Mesendoderm (in vitro differentiated cells): Measurements from ENCODE around the gene PEX14.

Experiments
- DNase-seq: peaks from one replicate; pipeline ENCODE4 v3.0.0; 2013
- H2AK5ac ChIP-seq: 2 replicates; pipeline ENCODE4 v1.6.1; 2013; ENCODE audit warnings: low read length, inconsistent platforms
- H2BK120ac ChIP-seq: 2 replicates; pipeline ENCODE4 v1.6.1; 2013; ENCODE audit warnings: low read depth, mild to moderate bottlenecking, low read length, moderate library complexity, mixed read lengths
- H2BK15ac ChIP-seq: replicated peaks from 2 replicates; pipeline ENCODE4 v1.6.1; 2013; ENCODE audit warnings: low read depth, mild to moderate bottlenecking, moderate library complexity
- H2BK5ac ChIP-seq: 2 replicates; pipeline ENCODE4 v1.6.1; 2013; ENCODE audit warnings: low read length, inconsistent platforms
- H3K18ac ChIP-seq: 2 replicates; pipeline ENCODE4 v1.6.1; 2013; ENCODE audit warnings: mild to moderate bottlenecking, low read length, mixed read lengths
- H3K23ac ChIP-seq: one replicate; pipeline ENCODE4 v1.6.1; 2013; ENCODE audit warnings: low read length
- H3K27ac ChIP-seq: 2 replicates; pipeline ENCODE4 v1.5.1; 2013; ENCODE audit warnings: low read depth, mild to moderate bottlenecking, inconsistent platforms, low read length, moderate library complexity
- H3K27me3 ChIP-seq: 2 replicates; pipeline ENCODE4 v1.6.1; 2013; ENCODE audit warnings: low read length, control low read depth, mild to moderate bottlenecking, inconsistent platforms; ENCODE audit not compliant: insufficient read depth, poor library complexity
- H3K36me3 ChIP-seq: 2 replicates; pipeline ENCODE4 v1.6.1; 2013; ENCODE audit warnings: low read length, inconsistent platforms; ENCODE audit not compliant: control insufficient read depth, insufficient read depth
- H3K4ac ChIP-seq: one replicate; pipeline ENCODE4 v1.6.1; 2013; ENCODE audit warnings: low read depth, mild to moderate bottlenecking, low read length, moderate library complexity
- H3K4me1 ChIP-seq: 2 replicates; pipeline ENCODE4 v1.6.1; 2013; ENCODE audit warnings: low read depth, low read length, inconsistent platforms; ENCODE audit not compliant: control insufficient read depth
- H3K4me2 ChIP-seq: 2 replicates; pipeline ENCODE4 v1.6.1; 2013; ENCODE audit warnings: low read length
- H3K4me3 ChIP-seq: 2 replicates; pipeline ENCODE4 v1.5.1; 2013; ENCODE audit warnings: mild to moderate bottlenecking, low read length
- H3K56ac ChIP-seq: one replicate; pipeline ENCODE4 v1.6.1; 2013; ENCODE audit warnings: low read length
- H3K79me1 ChIP-seq: 2 replicates; pipeline ENCODE4 v1.6.1; 2013; ENCODE audit warnings: low read length, inconsistent platforms
- H3K79me2 ChIP-seq: 2 replicates; pipeline ENCODE4 v1.6.1; 2013; ENCODE audit warnings: mild to moderate bottlenecking, low read length; ENCODE audit not compliant: control insufficient read depth, insufficient read depth
- H3K9ac ChIP-seq: 2 replicates; pipeline ENCODE4 v1.6.1; 2013; ENCODE audit warnings: low read length, inconsistent platforms
- H4K5ac ChIP-seq: one replicate; pipeline ENCODE4 v1.6.1; 2013; ENCODE audit warnings: low read length
- H4K8ac ChIP-seq: one replicate; pipeline ENCODE4 v1.6.1; 2013; ENCODE audit warnings: low read depth, mild to moderate bottlenecking, control low read depth, low read length, moderate library complexity
- WGBS: extraction: QIAGEN DNeasy Blood & Tissue Kit; methylation state at CpG from one replicate; pipeline ENCODE4 v1.1.7; 2013; ENCODE audit warnings: low lambda C conversion rate, missing lambda C conversion rate; ENCODE audit not compliant: insufficient coverage; ENCODE audit errors: extremely low coverage; 5-methylcytosine and 5-hydroxymethylcytosine counted together

Gene PEX14

DNA sequence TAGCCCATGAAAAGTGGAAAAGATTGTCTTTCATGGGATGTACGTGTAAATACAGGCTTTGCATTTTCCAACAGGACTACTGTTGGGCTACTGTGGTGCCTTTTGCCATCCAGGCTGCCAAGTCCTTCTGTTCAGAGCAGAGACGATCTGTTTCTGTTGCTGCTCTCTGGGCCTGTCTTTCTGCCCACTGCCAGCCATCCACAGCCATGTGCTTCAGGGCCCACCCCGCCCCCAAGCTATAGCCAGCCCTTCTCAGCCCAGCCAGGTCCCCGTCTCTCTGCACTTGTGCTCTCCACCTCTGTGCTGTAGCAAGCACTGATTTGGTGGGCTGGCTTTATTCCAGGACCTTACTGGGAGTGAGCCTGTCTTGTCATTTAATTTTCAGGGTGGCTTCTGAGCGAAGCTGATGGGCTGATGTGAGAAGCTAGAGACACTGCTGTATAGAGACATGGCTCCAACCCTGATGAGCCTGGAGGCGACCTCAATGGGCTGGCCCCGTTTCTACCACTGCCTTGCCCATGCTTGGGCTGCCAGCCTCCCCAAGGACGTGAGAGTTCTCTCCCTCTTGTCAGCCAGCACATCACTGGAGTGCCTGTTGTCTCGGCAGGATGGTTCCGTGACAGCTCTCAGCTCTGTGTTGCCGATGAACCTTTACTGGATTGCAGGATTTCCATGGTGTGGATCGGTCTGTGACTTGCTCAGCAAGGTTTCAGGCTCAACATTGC is 137.8 kb downstream of the PEX14 start:
- Histone ChIP-seq H2BK120ac (no peak overlapping the region), H3K36me3 (no peaks in the 10 kb centered on the region), H4K8ac (no peak overlapping the region), H3K27me3 (no peaks in the 10 kb centered on the region), H3K79me2 (no peaks in the 10 kb centered on the region), H3K79me1 (no peaks in the 10 kb centered on the region), H3K4me2 (no peak overlapping the region), H3K4me3 (no peak overlapping the region), H2AK5ac (no peak overlapping the region), H3K4ac (no peak overlapping the region), H2BK15ac (no peak overlapping the region), H3K4me1 (peaks cover 3% of the 10 kb centered on the region), H3K18ac (no peak overlapping the region), H3K9ac (no peak overlapping the region), H2BK5ac (no peak overlapping the region), H3K23ac (no peak overlapping the region), H3K27ac (no peak overlapping the region), H4K5ac (no peak overlapping the region), H3K56ac (no peak overlapping the region)
- DNase-seq = no peak
- WGBS = no CpG with 5 or more reads among the region's 12 CpGs

DNA sequence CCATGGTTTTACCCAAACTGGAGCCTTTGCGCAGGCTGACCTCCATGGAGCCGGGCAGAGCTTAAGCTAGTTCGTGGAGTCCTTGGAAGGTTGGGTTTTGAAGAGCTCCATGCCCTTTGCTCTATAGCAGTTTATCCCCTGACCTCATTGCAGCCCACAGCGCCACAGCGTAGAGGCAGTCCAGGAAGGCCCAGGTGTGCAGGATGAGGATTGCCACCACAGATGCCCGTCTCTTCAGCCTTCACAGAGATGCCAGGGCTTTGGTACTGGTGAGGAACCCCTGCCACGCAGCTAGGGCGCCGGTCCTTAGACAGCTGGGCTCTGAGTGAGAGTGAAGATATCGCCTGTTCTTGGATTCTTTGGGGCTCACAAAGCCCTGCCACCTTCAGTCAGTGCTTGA is 138.6 kb downstream of the PEX14 start:
- H3K27ac ChIP-seq = no peak overlapping the region
- H4K5ac ChIP-seq = no peak overlapping the region
- no peaks in the 10 kb centered on the region for H3K27me3 ChIP-seq
- no peak overlapping the region for H3K56ac ChIP-seq
- H3K4me2 ChIP-seq = no peak overlapping the region
- H2BK5ac ChIP-seq = no peak overlapping the region
- H4K8ac ChIP-seq = no peak overlapping the region
- no peak overlapping the region for H2AK5ac ChIP-seq
- H3K9ac ChIP-seq = no peak overlapping the region
- H3K4ac ChIP-seq = no peak overlapping the region
- peaks cover 3% of the 10 kb centered on the region for H3K4me1 ChIP-seq
- H3K18ac ChIP-seq = no peak overlapping the region
- no peak overlapping the region for H3K23ac ChIP-seq
- no peak overlapping the region for H3K4me3 ChIP-seq
- H2BK120ac ChIP-seq = no peak overlapping the region
- H2BK15ac ChIP-seq = no peak overlapping the region
- H3K79me2 ChIP-seq = no peaks in the 10 kb centered on the region
- WGBS = no CpG with 5 or more reads among the region's 10 CpGs
- H3K79me1 ChIP-seq = no peaks in the 10 kb centered on the region
- H3K36me3 ChIP-seq = no peaks in the 10 kb centered on the region
- DNase-seq = no peak

DNA sequence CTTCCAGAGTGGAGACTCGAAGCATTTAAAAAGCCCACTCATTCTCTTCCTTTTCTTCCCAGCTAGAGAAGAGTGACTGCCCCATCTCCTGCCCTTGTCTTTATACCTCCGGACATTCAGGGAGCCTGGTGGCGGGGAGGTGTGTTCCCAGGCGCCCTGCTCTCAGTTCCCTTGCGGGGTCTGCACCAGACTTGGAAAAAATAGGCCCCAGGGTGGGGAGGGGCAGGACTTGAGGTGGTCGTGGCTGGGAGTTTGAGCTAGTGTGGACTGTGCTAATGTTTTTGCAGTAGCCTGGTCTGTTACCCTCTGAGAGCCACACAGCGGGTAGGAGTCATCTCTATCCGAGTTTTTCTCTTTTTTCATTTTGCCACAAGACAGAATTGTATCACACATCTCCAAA is 139.1 kb downstream of the PEX14 start:
- H3K56ac ChIP-seq = no peak overlapping the region
- no peaks in the 10 kb centered on the region for H3K79me1 ChIP-seq
- no peak overlapping the region for H3K23ac ChIP-seq
- no peak overlapping the region for H2BK15ac ChIP-seq
- H3K4me1 ChIP-seq = peaks cover 3% of the 10 kb centered on the region
- no peak overlapping the region for H3K18ac ChIP-seq
- H3K27ac ChIP-seq = no peak overlapping the region
- no peak overlapping the region for H2AK5ac ChIP-seq
- H4K5ac ChIP-seq = no peak overlapping the region
- no peak overlapping the region for H3K9ac ChIP-seq
- H4K8ac ChIP-seq = no peak overlapping the region
- H3K4me3 ChIP-seq = no peak overlapping the region
- H2BK120ac ChIP-seq = no peak overlapping the region
- no peak overlapping the region for H3K4me2 ChIP-seq
- no CpG with 5 or more reads among the region's 8 CpGs for WGBS
- DNase-seq = no peak
- H3K36me3 ChIP-seq = no peaks in the 10 kb centered on the region
- H2BK5ac ChIP-seq = no peak overlapping the region
- no peaks in the 10 kb centered on the region for H3K27me3 ChIP-seq
- H3K4ac ChIP-seq = no peak overlapping the region
- H3K79me2 ChIP-seq = no peaks in the 10 kb centered on the region

DNA sequence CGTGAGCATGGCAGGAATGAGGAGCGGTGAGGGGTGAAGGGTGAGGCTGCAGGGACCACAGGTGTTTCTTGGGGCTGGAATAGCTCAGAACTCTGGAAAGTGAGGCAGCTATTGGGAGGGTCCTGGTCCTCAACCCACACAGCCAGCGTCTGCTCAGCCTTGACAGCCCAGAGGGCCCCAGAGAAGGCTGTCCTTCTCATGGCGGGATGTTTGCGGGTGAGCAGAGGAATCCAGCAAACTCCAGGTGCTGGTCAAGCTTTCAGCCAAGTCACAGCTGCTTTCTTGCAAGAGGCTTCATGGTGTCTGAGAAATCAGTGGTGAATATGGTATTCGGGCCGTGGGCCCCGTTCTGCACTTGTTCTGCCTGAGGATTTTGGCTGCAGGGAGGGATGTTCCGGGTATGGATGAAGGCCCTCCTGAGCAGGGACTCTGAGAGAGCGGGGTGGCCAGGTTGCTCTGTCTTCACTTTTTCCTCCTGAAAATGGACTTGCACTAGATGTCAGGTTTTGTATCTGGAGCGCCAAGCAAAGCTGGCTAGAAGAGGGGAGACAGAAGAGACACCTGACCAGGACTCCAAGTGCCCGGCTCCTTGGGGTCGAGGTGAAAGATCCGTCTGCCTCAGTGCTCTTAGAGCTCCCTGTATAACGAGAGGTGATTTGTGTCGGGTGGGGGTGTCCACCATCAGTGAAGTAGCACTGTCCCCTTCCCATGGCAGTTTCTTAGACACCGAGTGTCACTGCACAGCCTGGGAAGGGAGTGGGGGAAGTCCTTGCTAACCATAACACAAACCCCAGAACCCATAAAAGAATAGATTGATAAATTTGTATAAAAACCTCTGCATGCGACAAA is 139.9 kb downstream of the PEX14 start:
- no peak overlapping the region for H3K27ac ChIP-seq

DNA sequence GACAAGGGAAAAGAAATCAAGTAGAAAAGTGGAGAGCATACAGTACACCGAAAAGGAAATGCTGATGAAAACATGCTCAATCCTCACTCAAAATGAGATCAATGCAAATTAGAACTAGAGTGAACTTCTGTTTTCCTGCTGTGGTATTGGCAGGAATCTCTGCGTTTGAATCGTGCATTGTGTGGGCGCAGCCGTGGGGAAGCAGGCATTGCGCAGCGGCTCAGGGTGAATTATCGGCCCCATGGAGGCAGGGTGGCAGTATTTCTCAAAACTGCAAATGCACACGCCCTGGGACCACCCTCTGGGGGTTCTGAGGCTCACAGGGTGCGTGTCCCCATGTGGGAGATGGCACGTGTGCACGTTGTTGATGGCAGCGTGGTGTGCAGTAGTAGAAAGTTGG is 140.6 kb downstream of the PEX14 start:
- DNase-seq = no peak
- Histone ChIP-seq H3K23ac (no peak overlapping the region), H3K4me1 (peaks cover 3% of the 10 kb centered on the region), H2AK5ac (no peak overlapping the region), H3K56ac (no peak overlapping the region), H3K36me3 (no peaks in the 10 kb centered on the region), H2BK15ac (no peak overlapping the region), H3K18ac (no peak overlapping the region), H3K4me3 (no peak overlapping the region), H3K4ac (no peak overlapping the region), H3K4me2 (no peak overlapping the region), H2BK5ac (no peak overlapping the region), H4K5ac (no peak overlapping the region), H4K8ac (no peak overlapping the region), H3K27me3 (no peaks in the 10 kb centered on the region), H3K79me2 (no peaks in the 10 kb centered on the region), H3K27ac (no peak overlapping the region), H3K79me1 (no peaks in the 10 kb centered on the region), H2BK120ac (no peak overlapping the region), H3K9ac (no peak overlapping the region)
- WGBS = no CpG with 5 or more reads among the region's 13 CpGs

More for the DNA sequence above, 139.9 kb downstream of the PEX14 start:
- no peak overlapping the region for H3K56ac ChIP-seq
- H3K79me1 ChIP-seq = no peaks in the 10 kb centered on the region
- H3K18ac ChIP-seq = no peak overlapping the region
- no peaks in the 10 kb centered on the region for H3K79me2 ChIP-seq
- no peak overlapping the region for H4K5ac ChIP-seq
- no peak overlapping the region for H2BK15ac ChIP-seq
- H3K27me3 ChIP-seq = no peaks in the 10 kb centered on the region
- H3K23ac ChIP-seq = no peak overlapping the region
- H3K4me2 ChIP-seq = no peak overlapping the region
- H2AK5ac ChIP-seq = no peak overlapping the region
- no peak overlapping the region for H3K4ac ChIP-seq
- H3K9ac ChIP-seq = no peak overlapping the region
- H3K4me3 ChIP-seq = no peak overlapping the region
- no peak for DNase-seq
- H2BK120ac ChIP-seq = no peak overlapping the region
- H3K36me3 ChIP-seq = no peaks in the 10 kb centered on the region
- H2BK5ac ChIP-seq = no peak overlapping the region
- no peak overlapping the region for H4K8ac ChIP-seq
- H3K4me1 ChIP-seq = peaks cover 3% of the 10 kb centered on the region
- WGBS = no CpG with 5 or more reads among the region's 18 CpGs
